NCI-H510A treated with DMSO at 0.1 percent for 48 hours (cell line): ENCODE measurements around the gene ZNF500.
"Not testable (repeated sequence)": the region's sequence is repeated elsewhere in the genome, so short reads cannot be mapped to it uniquely, and the experiment has no call there.

ENCODE experiments used
- DNase-seq: peaks from one replicate; lab custom pipeline; 2025; lab: John Stamatoyannopoulos, UW

ZNF500 gene

DNA sequence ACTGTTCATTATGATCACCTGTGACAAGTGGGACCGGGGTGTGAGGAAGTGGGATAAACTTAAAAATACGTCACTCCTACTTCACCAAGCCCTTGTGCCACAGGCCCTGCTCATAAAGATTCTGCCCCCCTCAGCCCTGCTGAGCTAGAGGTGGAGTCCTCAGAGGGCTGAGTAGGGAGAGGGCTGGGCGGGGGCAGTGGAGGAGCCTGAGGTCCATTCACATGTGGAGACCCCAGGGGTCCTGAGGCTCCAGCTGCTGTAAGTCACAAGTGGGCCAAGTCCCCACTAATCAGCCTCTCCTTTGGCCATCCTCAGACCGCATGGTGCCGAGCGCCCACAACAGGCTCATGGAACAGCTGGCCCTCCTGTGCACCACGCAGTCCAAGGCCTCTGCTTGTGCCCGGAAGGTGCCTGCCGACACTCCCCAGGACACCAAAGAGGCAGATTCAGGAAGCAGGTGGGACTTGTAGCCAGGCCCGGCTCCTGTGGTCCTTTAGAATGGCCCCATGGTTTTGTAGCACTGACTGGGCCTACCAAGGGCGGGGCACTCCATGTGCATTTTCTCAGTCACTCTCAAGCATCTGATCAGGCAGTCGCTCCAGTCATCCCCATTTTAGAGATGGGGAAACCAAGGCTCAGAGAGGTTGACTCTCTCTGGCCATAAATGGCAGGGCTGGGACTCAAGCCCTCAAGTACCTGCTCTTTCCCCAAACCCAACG, 22.2 kb downstream of the ZNF500 start:
- no peak for DNase-seq

DNA sequence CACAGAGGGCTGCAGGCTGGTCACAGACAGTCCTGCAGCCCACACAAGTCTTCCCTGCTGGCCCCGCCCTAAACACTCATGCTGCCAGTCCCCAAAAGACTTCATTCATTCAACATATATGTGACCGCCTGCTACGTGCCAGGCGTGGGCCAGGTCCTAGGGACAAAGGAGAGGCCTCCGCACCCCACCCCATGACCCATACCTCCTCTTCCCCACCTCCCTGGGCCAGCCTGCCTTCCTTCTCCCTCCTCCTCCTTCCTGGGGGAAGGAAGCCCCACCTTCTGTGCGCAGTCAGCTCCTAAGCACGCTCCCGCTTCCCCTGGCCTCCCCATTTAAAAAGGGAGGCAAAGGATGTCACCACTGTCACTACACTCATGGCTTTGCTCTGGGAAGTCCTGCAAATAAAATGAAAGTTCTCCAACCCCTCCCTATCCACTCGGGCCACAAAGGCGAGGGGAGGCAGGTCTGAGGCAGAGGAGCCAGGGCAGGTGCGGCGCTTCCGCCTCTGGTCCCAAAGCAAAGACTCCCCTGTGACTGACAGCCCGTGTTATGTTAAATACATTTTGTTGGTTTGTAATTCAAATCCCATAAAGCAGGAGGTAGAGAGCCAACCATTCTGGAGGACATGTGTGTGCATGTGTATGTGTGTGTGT, 23.6 kb downstream of the ZNF500 start:
- no peak for DNase-seq

DNA sequence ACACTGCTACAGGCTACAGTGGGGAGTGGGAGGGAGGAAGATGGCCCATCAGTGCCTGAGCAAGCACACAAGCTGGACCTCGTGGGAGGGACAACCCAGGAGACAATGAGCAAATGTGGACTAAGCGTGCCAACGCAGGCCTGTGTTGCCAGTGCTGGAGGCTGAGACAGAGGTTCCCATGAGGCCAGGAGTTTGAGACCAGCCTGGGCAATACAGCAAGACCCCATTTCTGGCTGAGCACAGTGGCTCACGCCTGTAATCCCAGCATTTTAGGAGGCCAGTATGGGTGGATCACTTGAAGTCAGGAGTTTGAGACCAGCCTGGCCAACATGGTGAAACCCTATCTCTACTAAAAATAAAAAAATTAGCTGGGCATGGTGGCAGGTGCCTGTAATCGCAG, 28.6 kb downstream of the ZNF500 start:
- not testable (repeated sequence) for DNase-seq

DNA sequence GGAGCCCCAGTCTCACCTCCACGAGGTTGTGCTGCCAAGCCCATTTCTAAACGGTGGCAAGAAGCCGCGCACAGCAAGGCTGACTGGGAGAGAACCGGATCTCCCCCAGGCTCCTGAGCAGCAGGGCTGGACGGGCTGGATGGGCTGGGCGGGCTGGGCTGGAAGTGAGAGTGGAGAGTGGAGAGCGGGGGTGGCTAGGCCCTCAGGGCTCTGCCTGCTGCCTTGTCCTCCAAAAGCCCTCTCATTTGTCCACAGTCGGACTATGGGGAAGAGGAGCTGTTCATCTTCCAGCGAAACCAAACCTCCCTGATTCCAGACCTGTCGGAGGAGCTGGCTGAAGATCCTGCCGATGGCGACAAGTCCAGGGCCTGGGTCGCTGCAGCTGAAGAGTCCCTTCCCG, 29.4 kb downstream of the ZNF500 start:
- DNase-seq: no peak

DNA sequence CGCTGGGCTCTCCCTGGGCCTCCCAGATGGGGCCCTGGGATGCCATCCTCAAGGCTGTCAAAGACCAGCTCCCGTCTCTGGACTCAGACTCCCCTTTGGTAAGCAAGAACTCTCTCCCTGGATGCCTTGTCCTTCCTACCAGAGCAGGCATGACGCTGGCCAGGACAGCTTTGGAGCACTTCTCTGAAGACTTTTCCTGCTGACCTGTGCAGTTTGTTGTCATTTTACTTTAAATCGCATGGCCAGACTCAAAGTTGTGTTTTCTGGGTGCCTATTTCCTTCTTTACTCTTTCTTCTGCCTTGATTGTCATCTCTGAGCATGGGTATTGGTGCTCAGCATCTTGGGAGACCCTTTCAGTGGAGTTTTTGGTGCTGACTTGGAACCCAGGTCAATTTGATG, 30.4 kb downstream of the ZNF500 start:
- DNase-seq: no peak

DNA sequence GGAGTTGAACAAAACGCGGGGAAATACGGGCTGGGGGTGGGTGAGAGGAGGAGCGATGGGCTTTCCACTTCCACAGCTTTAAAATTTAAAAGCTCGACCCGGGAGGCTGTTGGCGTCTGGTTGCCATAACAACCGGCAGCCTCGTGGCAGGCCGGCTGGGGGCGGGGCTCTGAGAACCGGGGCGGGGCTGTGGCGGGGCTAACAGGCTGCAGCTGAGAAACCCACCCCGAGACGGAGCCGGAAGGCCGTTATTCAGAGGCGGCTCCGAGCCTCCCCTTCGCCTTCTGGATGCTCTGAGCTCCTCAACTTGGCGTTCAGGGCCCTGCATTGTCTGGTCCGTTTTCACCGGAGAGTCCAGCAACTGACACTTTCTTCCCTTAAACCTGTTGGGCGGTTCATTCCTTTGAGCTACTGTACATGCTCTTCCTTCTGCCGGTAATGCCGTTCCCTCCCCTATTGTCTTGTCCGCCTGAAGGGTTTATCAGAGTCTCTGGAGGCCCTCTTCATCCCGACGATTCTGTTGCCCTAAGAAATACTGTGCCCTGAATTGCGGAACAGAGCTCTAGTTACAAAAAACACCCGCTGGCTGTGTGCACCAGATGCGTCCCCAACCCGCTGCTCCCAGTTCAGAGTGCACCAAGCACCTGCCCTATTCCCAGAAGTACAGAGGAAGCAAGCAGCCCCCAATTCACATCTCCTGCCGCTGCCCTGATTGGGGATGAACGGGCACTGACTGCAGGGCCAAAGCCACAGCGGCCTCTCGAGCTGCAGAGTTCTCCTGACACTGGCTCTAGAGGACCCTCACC, 32.0 kb downstream of the ZNF500 start:
- DNase-seq: peak; percentile 16

DNA sequence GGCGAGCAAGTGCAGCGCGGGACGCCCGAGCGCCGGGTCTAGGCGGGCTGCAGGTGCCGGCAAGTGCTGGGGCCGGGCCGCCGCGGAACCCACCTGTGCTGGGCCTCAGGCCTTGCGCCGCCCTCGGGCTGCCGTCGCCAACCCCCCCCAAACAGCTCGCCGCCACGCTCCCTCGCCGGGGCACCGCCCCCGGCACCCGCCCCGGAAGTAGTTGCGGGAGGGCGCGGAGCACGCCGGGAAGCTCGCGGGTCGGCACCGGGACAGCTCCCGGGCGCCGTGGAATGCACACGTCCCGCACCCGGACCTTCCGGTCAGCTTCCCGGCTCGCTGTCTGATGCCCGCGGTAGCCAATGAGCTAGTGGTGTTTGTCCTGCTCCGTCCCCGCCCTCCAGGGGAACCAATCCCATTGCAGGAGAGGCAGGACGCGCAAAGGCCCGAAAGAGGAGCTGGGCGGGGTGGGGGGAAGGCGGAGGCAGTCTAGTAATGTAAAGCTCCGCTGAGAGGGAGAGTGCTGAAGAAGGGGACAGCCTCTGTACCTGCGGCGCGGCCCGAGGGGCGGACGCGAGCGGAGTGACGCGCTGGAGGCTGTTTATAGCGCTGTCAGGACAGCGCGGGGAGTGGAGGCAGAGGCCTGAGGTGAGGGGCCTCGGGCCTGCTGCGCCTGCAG, 32.8 kb downstream of the ZNF500 start, which contains the start of the genes ANKS3 and DNAAF8:
TSS of gene ANKS3 (minus strand) at position 209 of the 667 bp plus-strand sequence. CDS start 4,122 bp downstream, outside the sequence.
TSS of gene DNAAF8 (plus strand) at position 475 of the 667 bp plus-strand sequence. CDS start 1,978 bp downstream, outside the sequence.
- DNase-seq: peak; percentile 83

DNA sequence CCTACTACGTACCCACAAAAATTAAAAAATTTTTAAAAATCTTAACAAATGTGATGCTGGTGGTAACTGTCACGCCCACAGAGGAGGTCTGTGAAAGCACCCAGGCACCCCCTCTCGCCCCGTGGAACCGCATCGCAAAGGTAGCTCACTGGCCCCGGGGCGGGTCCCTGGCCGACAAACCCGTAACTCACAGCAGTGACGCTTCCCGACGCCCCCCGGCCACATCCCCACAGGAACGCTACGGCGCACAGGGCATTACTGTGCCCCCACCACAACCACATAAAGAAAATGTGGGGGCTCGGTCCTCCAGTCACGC, 33.3 kb downstream of the ZNF500 start:
- DNase-seq: no peak

DNA sequence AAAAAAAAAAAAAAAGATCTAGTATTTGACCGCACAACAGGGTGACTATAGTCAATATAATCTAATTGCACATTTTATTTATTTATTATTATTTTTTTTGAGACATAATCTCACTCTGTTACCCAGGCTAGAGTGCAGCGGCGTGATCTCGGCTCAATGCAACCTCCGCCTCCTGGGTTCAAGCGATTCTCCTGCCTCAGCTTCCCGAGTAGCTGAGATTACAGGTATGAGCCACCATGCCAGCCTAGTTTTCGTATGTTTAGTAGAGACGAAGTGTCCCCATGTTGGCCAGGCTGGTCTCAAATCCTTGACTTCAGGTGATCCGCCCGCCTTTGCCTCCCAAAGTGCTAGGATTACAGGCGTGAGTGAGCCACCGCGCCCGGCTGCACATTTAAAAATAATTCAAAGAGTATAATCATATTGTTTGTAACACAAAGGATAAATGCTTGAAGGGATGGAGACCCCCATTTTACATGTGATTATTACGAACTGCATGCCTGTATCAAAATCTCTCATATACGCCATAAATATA, 33.7 kb downstream of the ZNF500 start:
- no peak for DNase-seq

DNA sequence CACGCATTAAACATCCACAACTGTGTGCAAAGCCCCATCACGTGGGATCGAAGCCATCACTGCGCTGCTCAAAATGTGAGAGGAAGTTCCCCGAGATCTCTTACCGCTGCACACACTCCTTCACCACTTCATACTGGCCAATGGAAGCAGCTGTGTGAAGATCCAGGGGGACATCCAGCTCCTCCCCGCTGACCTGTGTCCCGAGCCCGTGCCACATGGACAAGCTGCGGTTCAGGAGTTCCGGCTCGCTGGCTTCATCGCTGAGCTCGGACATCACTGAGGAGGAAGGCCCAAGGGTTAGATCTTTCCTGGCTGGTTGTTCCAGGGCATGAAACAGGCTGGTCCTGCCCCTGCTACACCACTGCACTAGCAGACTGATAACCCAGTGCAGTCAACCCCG, 37.1 kb downstream of the ZNF500 start:
- no peak for DNase-seq

DNA sequence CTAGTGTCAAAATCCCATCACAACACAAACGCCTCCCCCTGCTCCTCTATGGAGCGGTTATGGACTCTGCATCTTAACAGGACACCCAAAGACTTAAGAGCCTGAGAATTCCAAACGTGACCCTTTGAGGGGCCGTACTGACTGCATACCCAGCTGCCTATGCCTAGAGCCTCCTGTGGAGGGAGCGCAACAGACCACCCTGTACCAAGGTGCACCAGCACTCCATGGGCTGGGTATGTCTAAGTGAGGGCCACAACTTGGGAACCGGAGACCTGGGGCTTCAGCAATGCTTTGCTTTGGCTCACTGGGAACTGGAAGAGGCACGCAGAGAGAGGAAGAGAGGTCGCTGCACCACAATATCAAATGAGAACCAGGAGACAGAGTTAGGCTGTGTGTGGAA, 38.3 kb downstream of the ZNF500 start:
- DNase-seq: no peak

DNA sequence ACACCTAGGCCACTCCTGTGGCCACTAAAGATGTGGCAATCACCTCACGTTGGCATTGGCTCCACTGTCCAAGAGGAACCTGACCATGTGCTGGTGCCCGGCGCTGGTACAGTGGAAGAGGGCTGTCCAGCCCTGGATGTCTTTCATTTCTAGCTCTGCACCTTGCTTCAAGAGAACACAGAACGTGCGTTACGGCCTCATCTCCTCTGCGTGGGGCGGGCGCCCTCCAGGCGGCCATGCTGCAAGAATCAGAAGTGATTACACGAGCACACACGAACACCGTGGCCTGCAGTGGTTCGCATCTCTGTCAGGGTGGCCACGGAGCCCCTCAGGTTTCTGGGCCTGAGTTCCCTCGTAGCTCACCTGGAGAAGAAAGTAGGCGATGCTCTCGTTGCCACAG, 40.3 kb downstream of the ZNF500 start:
- no peak for DNase-seq

DNA sequence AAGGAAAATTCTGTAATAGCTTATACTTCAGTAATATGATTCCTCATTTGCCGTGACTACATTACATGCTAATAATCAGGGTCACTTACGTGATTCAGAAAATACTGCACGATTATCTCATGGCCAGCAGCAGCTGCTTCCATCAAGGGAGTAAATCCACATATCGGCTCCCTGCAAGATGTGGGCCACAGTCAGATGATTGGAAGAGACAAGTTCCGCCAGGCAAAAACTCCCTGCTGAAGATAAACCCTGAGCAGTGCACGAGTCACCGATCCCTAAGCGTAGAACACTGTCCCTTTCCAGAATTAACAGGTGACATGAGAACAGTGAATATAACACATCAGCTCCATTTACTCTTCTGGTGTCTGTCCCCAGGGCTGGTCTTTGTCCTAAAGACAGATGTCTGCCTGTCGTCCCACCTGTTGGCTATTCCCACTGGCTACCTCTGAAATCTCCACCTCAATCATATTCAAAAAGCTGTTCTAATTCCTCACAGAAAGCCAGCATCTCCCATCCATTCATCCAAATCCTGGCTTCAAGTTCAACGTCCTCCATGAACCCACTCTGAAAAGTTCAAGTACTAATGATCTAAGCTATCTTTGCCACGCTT, 42.2 kb downstream of the ZNF500 start:
- DNase-seq: no peak

DNA sequence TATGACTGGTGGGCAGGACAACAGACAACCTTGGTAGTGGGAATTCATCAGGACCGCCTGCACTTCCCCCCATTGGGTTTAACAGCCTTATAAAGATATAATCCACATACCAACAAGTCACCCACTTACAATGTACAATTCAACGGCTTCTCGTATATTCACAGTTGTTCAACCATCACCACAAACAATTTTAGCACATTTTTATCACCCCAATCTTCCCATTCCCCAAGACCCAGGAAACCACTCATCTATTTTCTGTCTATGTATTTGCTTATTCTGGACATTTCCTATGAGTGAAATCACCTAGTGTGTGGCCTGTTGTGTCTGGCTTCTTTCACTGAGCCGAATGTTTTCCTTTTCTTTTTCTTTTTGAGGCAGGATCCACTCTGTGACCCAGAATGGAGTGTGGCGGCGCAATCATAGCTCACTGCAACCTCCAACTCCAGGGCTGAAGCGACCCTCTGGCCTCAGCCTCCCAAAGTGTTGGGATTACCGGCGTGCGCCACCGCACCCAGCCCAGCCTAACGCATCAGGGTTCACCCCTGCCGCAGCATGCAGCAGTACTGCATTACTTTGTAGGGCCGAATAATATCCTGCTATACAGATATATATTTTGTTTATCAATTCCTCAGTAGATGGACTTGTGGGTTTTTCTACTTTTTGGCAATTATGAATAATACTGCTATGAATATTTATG, 43.7 kb downstream of the ZNF500 start:
- DNase-seq: no peak

DNA sequence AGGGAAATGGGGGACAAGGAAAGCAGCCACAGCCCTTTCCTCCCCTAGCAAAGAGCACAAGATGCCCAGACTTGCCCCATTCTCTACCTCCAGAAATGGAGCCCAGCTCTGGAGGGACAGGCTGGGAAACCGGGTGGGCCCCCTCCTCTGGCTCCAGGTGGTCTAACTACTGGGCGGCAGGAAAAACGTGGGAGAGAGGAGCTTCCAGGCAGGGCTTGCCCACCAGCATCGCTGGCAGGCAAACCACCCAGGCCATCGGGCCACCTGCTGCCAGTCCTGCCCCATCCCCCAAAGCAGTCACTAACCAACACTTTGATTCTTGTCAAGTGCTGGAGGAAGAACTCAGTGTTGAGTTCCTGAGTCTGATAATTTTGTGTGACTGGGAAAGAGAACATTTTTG, 48.5 kb downstream of the ZNF500 start:
- DNase-seq: no peak

DNA sequence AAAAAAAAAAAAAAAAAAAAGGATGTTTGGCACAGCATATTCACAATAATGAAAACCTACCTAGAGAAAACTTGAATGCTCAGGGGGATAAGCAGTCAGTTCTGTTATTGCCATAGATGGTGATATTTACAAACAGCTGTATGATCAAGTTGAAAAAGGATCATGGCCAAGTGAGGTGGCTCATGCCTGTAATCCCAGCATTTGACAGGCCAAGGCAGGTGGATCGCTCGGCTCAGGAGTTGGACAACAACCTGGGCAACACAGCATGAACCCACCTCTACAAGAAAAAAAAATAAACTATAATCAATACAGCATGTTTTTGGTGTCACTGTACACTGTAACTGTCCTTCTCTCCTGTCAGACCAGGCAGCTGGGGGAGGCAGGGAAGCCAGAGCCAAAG, 52.0 kb downstream of the ZNF500 start:
- no peak for DNase-seq

DNA sequence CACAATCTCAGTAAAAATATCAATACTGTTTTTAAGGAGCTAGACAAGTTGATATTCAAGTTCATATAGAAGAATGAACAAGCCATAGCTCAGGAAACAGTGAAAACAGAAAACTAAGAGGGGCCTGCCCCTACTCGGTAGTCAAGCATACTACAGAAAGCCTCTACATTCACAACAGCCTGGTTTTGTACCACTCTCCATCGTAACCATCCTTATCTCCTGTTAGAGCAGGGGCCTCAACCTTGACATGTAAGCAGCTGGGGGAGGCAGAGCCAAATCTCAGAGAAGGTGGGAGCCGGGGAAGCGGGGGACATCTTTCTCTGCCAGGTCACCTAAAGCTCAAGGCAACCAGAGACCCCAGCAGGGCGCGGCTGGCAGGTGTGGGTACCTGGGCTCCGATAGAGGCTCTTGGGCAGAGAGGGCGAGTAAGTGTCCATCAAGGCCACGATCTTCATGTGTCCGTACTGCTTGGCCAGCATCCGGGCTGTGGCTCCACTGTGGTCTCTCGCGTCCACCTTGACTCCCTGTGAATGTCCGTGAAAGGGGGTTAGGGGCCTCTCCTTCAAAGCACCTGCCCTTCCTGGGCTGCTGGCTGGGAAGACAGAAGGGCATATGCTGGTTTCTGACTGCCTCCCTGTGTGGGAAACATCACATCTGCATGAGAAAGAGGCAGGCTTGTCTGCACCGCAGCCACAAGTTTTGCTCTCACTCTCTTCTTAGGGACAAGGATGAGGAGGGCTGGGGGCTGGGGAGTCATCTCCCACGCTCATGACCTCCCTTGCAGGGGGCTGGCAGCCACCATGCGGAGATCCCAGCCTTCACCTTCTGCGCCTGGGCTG, 53.1 kb downstream of the ZNF500 start:
- no peak for DNase-seq

DNA sequence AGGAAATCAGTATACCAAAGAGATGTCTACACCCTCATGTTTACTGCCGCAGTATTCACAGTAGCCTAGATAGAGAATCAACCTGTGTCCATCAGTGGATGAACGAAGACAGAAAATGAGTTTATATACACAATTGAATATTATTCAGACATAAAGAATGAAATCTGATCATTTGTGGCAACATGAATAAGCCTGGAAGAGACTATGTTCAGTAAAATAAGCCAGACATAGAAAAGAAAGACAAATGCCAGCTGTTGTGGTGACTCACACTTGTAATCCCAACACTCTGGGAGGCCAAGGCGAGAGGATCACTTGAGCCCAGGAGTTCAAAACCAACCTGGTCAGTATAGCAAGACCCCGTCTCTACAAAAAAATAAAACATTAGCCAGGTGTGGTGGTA, 57.5 kb downstream of the ZNF500 start:
- no peak for DNase-seq

DNA sequence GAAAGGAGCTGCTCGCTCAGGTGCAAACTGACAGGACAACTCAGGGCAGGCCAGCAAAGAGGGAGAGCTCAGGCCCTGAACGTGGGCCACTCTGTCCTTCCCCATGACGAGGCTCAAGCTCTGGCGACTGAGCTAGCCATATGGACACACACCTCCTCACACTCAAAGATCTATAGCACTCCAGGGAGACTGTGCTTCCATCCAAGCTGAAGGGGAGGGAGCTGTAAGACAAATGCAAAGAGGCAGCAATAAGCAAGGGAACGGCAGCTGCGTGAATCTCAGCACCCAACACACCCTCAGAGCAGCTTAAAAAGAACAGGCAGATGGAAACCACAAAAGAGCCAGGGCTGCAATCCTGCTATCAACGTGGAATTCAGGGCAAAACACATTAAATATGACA, 60.1 kb downstream of the ZNF500 start:
- DNase-seq: no peak

DNA sequence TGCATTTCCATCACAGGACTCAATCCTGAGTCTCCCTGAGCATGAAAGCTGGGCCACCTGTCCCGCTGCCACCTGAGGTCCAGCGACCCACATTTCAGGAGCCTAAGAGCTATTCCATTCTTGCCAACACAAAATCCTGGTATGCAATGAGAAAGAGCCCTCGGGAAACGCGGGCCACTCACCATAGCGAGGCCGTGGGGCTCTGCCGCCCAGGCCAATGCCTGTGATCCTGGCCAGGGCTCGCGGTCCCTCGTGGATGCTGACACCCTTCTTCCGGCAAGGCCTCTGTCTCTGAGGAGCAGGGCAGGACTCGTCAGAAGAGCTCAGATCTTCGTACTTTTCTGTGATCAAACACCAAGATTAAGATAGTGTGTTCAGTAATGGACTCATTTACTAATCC, 62.0 kb downstream of the ZNF500 start:
- DNase-seq: no peak
